ENCODE measurements around the gene CCDC106. TPM values are rescaled to one million over a fixed set of nuclear protein-coding genes. Genes with fewer than 3 reads are reported as not detected.

The CCDC106 gene
- total and polyA plus RNA-seq, 7 experiments from 2014 or later: 2.1 to 9.6 (median 3.7) TPM

DNA sequence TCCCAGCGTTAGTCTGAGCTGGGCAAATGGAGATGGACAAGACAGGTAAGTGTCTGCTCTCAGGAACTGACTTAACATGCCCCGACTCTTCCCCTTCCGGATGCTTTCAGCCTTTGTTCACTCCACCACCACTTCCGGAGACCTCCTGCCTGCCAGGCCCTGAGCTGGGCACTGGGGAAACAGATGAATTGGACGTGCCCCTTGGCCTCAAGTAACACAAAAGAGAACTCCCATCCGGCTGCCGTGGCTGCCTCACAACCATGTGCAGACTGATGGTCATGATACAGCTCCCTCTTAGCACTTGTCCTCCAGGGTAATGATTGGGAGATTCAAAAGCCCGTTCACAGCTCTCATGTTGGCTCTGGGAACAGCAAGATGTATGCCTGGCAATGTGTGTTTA lies 30.6 kb upstream of the CCDC106 start:
- peaks cover 0 to 14% of the 10 kb centered on the region in 2 donors for H3K4me1 ChIP-seq (ENCODE audit: control insufficient read depth in 2 of 2, insufficient read depth in 2 of 2, low read length in 2 of 2)
- Mint-ChIP-seq H3K9me3 (no peaks in the 10 kb centered on the region), H3K36me3 (peaks cover 0 to 13% (median 10%) of the 10 kb centered on the region in 5 donors), H3K4me1 (peaks cover 10 to 27% (median 24%) of the 10 kb centered on the region in 7 donors), H3K27me3 (no peaks in the 10 kb centered on the region), H3K4me3 (no peak overlapping the region), H3K27ac (peak overlapping the region in 3 of 9 donors; percentile 25 to 49 (median 46))
- ATAC-seq: no peak
- ChIA-PET POLR2A (no interaction called here), CTCF (interaction anchor here (1.7 kb wide), 1 partner anchor 11 kb away, joined by 8 read pairs; the partner anchor contains the start of gene ZNF865)
- no peak for DNase-seq
- no peak overlapping the region for H3K4me3 ChIP-seq (ENCODE audit: low read length)
- no peaks in the 10 kb centered on the region for H3K9me3 ChIP-seq (ENCODE audit: control insufficient read depth in 2 of 3, low read length in 3 of 3)
- no peaks in the 10 kb centered on the region for H3K27me3 ChIP-seq (ENCODE audit: control insufficient read depth in 2 of 2, insufficient read depth in 2 of 2, low read length in 2 of 2)
- H3K36me3 ChIP-seq (ENCODE audit: control insufficient read depth in 2 of 3, insufficient read depth in 3 of 3, low read length in 3 of 3): peaks cover 0 to 45% (median 7%) of the 10 kb centered on the region in 3 experiments
- H3K27ac ChIP-seq (ENCODE audit: low read depth, low read length): no peak overlapping the region
- intact Hi-C loops (cut with micrococcal nuclease): no loop called here

DNA sequence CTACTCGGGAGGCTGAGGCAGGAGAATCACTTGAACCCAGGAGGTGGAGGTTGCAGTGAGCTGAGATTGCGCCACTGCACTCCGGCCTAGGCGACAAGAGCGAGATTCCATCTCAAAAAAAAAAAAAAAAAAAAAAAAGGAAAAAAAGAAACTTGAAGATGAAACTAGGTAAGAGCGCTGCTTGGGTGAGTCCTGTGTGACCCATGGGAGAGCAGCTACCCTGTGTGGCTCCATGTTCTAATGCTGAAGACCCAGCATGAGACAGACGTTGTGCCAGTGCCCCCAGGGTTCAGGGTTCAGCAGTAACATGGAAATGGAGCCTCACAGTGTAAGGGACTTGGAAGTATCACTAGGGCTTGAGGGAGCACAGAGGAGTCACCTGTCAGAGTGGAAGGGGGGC lies 29.6 kb upstream of the CCDC106 start:
- no peak overlapping the region for H3K4me3 ChIP-seq (ENCODE audit: low read length)
- Mint-ChIP-seq H3K27me3 (no peaks in the 10 kb centered on the region), H3K27ac (peak overlapping the region in 5 of 9 donors; percentile 25 to 86 (median 52)), H3K4me1 (peaks cover 8 to 28% (median 24%) of the 10 kb centered on the region in 7 donors), H3K9me3 (no peaks in the 10 kb centered on the region), H3K36me3 (peaks cover 0 to 13% (median 10%) of the 10 kb centered on the region in 5 donors), H3K4me3 (peak overlapping the region in 1 of 10 donors; percentile 43)
- ATAC-seq: no peak
- peaks cover 0 to 38% (median 4%) of the 10 kb centered on the region in 3 experiments for H3K36me3 ChIP-seq (ENCODE audit: control insufficient read depth in 2 of 3, insufficient read depth in 3 of 3, low read length in 3 of 3)
- intact Hi-C loops (cut with micrococcal nuclease): no loop called here
- H3K27ac ChIP-seq (ENCODE audit: low read depth, low read length): no peak overlapping the region
- peaks cover 0 to 15% of the 10 kb centered on the region in 2 donors for H3K4me1 ChIP-seq (ENCODE audit: control insufficient read depth in 2 of 2, insufficient read depth in 2 of 2, low read length in 2 of 2)
- H3K9me3 ChIP-seq (ENCODE audit: control insufficient read depth in 2 of 3, low read length in 3 of 3): no peaks in the 10 kb centered on the region
- no peak for DNase-seq
- ChIA-PET POLR2A (interaction anchor here (0.6 to 1.0 kb wide), 3 partner anchors 8 to 61 kb away, joined by 3 read pairs; no protein-coding TSS in a partner anchor), CTCF (interaction anchor here (0.7 to 1.7 kb wide), 2 partner anchors 12 to 227 kb away, joined by 4 to 8 read pairs; partner anchors contain the start of gene ZNF865)
- H3K27me3 ChIP-seq (ENCODE audit: control insufficient read depth in 2 of 2, insufficient read depth in 2 of 2, low read length in 2 of 2): no peaks in the 10 kb centered on the region

DNA sequence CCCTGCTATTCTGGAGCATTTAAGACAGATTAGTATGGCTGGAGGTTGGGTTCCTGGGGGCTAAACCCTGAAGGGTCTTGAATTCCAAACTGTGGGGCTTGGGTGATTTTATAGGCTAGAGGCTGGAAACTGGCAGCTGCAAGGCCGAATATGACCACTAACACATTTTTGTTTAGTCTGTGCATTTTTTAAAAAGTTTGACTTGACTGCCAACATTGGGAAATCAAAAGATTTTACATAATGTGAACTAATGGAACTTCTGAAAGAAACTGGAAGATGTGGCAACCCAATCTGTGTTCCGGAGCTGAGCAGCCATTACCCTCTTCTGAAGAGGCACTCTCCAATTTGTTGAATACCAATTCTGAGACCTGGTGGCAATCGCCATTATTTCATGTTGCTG lies 28.7 kb upstream of the CCDC106 start:
- no peaks in the 10 kb centered on the region for H3K27me3 ChIP-seq (ENCODE audit: control insufficient read depth in 2 of 2, insufficient read depth in 2 of 2, low read length in 2 of 2)
- ChIA-PET POLR2A (interaction anchor here (1.0 to 2.0 kb wide), 2 partner anchors 20 to 61 kb away, joined by 3 to 8 read pairs; partner anchors contain the start of gene FIZ1), CTCF (interaction anchor here (0.7 to 1.3 kb wide), 2 partner anchors 14 to 228 kb away, joined by 4 to 5 read pairs; partner anchors contain the start of gene ZNF865)
- Mint-ChIP-seq H3K9me3 (peaks cover 0 to 2% (median 0%) of the 10 kb centered on the region in 11 donors), H3K27ac (peak overlapping the region in 4 of 9 donors; percentile 28 to 70 (median 59)), H3K36me3 (peaks cover 0 to 13% (median 10%) of the 10 kb centered on the region in 5 donors), H3K27me3 (no peaks in the 10 kb centered on the region), H3K4me3 (no peak overlapping the region), H3K4me1 (peaks cover 13 to 36% (median 31%) of the 10 kb centered on the region in 7 donors)
- H3K27ac ChIP-seq (ENCODE audit: low read depth, low read length): no peak overlapping the region
- H3K4me1 ChIP-seq (ENCODE audit: control insufficient read depth in 2 of 2, insufficient read depth in 2 of 2, low read length in 2 of 2): peaks cover 0 to 21% of the 10 kb centered on the region in 2 donors
- peaks cover 0 to 34% (median 4%) of the 10 kb centered on the region in 3 experiments for H3K36me3 ChIP-seq (ENCODE audit: control insufficient read depth in 2 of 3, insufficient read depth in 3 of 3, low read length in 3 of 3)
- no peak overlapping the region for H3K4me3 ChIP-seq (ENCODE audit: low read length)
- intact Hi-C loops (cut with micrococcal nuclease): no loop called here
- ATAC-seq: no peak
- no peak for DNase-seq
- no peaks in the 10 kb centered on the region for H3K9me3 ChIP-seq (ENCODE audit: control insufficient read depth in 2 of 3, low read length in 3 of 3)

DNA sequence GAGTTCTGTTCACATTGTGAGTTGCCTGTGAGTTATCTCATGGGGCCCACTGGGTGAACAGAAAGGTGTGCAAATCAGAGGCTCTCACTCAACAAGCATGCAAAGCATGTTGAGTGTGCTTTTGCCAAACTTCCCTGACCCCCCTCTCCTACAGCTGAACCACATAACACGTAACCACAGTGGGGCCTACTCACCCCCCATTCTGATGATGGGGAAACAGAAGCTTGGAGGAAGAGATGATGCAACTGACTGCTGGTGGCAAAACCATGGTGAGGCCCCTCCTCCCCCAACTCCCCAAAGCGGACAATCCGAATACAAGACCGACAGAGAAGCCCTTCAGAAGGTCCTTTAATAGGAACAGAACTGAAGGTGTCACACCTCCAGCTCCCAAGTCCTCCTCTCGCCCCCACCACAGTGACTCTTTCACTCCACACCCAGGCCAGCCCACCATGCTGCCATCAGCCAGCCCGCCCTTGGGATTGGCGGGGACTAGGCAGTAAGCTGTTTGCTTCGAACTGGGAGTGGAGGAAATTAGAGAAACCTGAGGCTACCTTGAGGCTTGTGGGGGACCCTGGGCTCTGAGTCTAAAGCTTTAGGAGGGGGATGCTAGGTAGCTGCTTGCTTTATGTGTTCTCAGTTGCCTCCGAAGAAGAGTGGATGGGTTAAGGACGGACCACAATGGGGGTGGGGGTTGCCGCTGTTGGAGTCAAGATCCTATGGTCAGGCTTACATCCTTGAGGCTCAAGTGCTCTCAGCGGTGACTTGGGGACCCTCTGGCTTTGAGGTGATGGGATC lies 27.4 kb upstream of the CCDC106 start:
- H3K27me3 ChIP-seq (ENCODE audit: control insufficient read depth in 2 of 2, insufficient read depth in 2 of 2, low read length in 2 of 2): no peaks in the 10 kb centered on the region
- ChIA-PET POLR2A (interaction anchor here (0.5 to 2.0 kb wide), 6 partner anchors 14 to 452 kb away, joined by 3 to 8 read pairs (median 3); partner anchors contain the start of genes FIZ1 and ZNF865), CTCF (interaction anchor here (1.2 to 1.3 kb wide), 2 partner anchors 12 to 15 kb away, joined by 4 to 5 read pairs; partner anchors contain the start of gene ZNF865)
- H3K4me1 ChIP-seq (ENCODE audit: control insufficient read depth in 2 of 2, insufficient read depth in 2 of 2, low read length in 2 of 2): peaks cover 11 to 30% of the 10 kb centered on the region in 2 donors
- Mint-ChIP-seq H3K27ac (peak overlapping the region in 8 of 9 donors; percentile 21 to 83 (median 66)), H3K4me3 (peak overlapping the region in 6 of 10 donors; percentile 26 to 72 (median 50)), H3K9me3 (peaks cover 0 to 2% (median 0%) of the 10 kb centered on the region in 11 donors), H3K4me1 (peaks cover 19 to 46% (median 40%) of the 10 kb centered on the region in 7 donors), H3K27me3 (no peaks in the 10 kb centered on the region), H3K36me3 (peaks cover 0 to 13% (median 10%) of the 10 kb centered on the region in 5 donors)
- peaks cover 0 to 25% (median 4%) of the 10 kb centered on the region in 3 experiments for H3K36me3 ChIP-seq (ENCODE audit: control insufficient read depth in 2 of 3, insufficient read depth in 3 of 3, low read length in 3 of 3)
- peak; percentile 10 for ATAC-seq
- peak overlapping the region; percentile 38 for H3K27ac ChIP-seq (ENCODE audit: low read depth, low read length)
- intact Hi-C loops (cut with micrococcal nuclease): loop anchor here (10.0 kb wide), 2 partner anchors 456 to 1156 kb away; partner anchors contain the start of genes DNAAF3 (in 1 of the 2) and LENG9 (in 1 of the 2)
- peak in 4 of 9 donors; percentile 33 to 48 (median 40) for DNase-seq
- H3K9me3 ChIP-seq (ENCODE audit: control insufficient read depth in 2 of 3, low read length in 3 of 3): no peaks in the 10 kb centered on the region
- no peak overlapping the region for H3K4me3 ChIP-seq (ENCODE audit: low read length)

DNA sequence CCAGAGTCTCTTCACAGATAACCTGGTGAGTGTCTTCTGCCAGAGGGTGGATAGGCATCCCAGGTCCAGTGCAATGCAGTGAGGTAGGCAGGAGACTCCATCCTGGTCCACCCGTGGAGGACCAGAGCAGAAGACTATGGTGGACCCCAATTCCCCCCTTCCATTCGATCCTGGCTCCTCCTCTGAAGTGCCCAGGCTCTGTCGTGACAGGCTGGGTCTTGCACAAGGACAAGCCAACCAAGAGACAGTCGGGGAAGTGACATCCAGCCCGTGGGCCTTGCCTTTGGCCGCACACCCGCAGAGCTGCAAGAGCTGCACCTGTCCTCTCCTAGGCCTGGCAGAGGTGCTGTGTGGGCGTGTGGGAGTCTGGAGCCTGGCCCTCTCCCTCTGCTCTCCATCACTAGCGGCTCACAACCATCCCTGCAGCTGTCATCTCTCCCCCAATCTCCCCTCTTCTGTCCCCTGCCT lies 26.8 kb upstream of the CCDC106 start:
- POLR2A ChIA-PET: interaction anchor here (0.6 to 2.0 kb wide), 3 partner anchors 15 to 365 kb away, joined by 3 to 8 read pairs (median 6); partner anchors contain the start of genes FIZ1 and ZNF865
- H3K27me3 ChIP-seq (ENCODE audit: control insufficient read depth in 2 of 2, insufficient read depth in 2 of 2, low read length in 2 of 2): no peaks in the 10 kb centered on the region
- CTCF ChIA-PET: interaction anchor here (0.7 kb wide), 1 partner anchor 19 kb away, joined by 3 read pairs; no protein-coding TSS in a partner anchor
- Mint-ChIP-seq H3K36me3 (peaks cover 0 to 13% (median 10%) of the 10 kb centered on the region in 5 donors), H3K27ac (peak overlapping the region in 3 of 9 donors; percentile 21 to 83 (median 36)), H3K27me3 (peaks cover 0 to under 1% (median 0%) of the 10 kb centered on the region in 5 donors), H3K4me3 (peak overlapping the region in 1 of 10 donors; percentile 4), H3K9me3 (peaks cover 0 to 2% (median 0%) of the 10 kb centered on the region in 11 donors), H3K4me1 (peaks cover 23 to 52% (median 45%) of the 10 kb centered on the region in 7 donors)
- intact Hi-C loops (cut with micrococcal nuclease): loop anchor here (10.0 kb wide), 2 partner anchors 456 to 1156 kb away; partner anchors contain the start of genes DNAAF3 (in 1 of the 2) and LENG9 (in 1 of the 2)
- H3K9me3 ChIP-seq (ENCODE audit: control insufficient read depth in 2 of 3, low read length in 3 of 3): no peaks in the 10 kb centered on the region
- ATAC-seq: no peak
- H3K4me1 ChIP-seq (ENCODE audit: control insufficient read depth in 2 of 2, insufficient read depth in 2 of 2, low read length in 2 of 2): peaks cover 17 to 37% of the 10 kb centered on the region in 2 donors
- no peak overlapping the region for H3K4me3 ChIP-seq (ENCODE audit: low read length)
- H3K36me3 ChIP-seq (ENCODE audit: control insufficient read depth in 2 of 3, insufficient read depth in 3 of 3, low read length in 3 of 3): peaks cover 0 to 20% (median 4%) of the 10 kb centered on the region in 3 experiments
- H3K27ac ChIP-seq (ENCODE audit: low read depth, low read length): no peak overlapping the region
- no peak for DNase-seq

Data from naive thymus-derived CD4-positive, alpha-beta T cell (primary cell).